ENCODE data around the gene RAB35.

The RAB35 gene

GRCh38 chr12:120095331-120095730 lies 21.2 kb downstream of the RAB35 start:
- H3K9ac ChIP-seq (ENCODE audit: low read length in 2 of 2): no peak overlapping the region
- H3K36me3 ChIP-seq (ENCODE audit: control insufficient read depth in 2 of 2, insufficient read depth in 2 of 2, low read length in 2 of 2): peaks cover 25 to 29% of the 10 kb centered on the region in 2 donors
- no peaks in the 10 kb centered on the region for H3K9me3 ChIP-seq (ENCODE audit: control insufficient read depth in 2 of 2, low read length in 2 of 2)
- H3K27ac ChIP-seq (ENCODE audit: low read length): no peak overlapping the region
- H3K27me3 ChIP-seq (ENCODE audit: control insufficient read depth in 1 of 2, insufficient read depth in 2 of 2, low read length in 2 of 2): no peaks in the 10 kb centered on the region
- H3K4me1 ChIP-seq (ENCODE audit: control insufficient read depth, insufficient read depth, low read length): peaks cover 18% of the 10 kb centered on the region
- no peak overlapping the region for H3K4me3 ChIP-seq (ENCODE audit: low read length in 2 of 2)

- Histone ChIP-seq H3K36me3 (ENCODE audit: control insufficient read depth in 2 of 2, insufficient read depth in 2 of 2, low read length in 2 of 2) (peaks cover 25% of the 10 kb centered on the region in 2 donors), H3K4me1 (ENCODE audit: control insufficient read depth, insufficient read depth, low read length) (peaks cover 14% of the 10 kb centered on the region), H3K27ac (ENCODE audit: low read length) (no peak overlapping the region), H3K9ac (ENCODE audit: low read length in 2 of 2) (no peak overlapping the region), H3K4me3 (ENCODE audit: low read length in 2 of 2) (no peak overlapping the region), H3K27me3 (ENCODE audit: control insufficient read depth in 1 of 2, insufficient read depth in 2 of 2, low read length in 2 of 2) (no peaks in the 10 kb centered on the region), H3K9me3 (ENCODE audit: control insufficient read depth in 2 of 2, low read length in 2 of 2) (no peaks in the 10 kb centered on the region)
Observed at GRCh38 chr12:120094485-120094884, 22.1 kb downstream of the RAB35 start.

- Histone ChIP-seq H3K9ac (ENCODE audit: low read length in 2 of 2) (no peak overlapping the region), H3K36me3 (ENCODE audit: control insufficient read depth in 2 of 2, insufficient read depth in 2 of 2, low read length in 2 of 2) (peaks cover 22 to 25% of the 10 kb centered on the region in 2 donors), H3K27ac (ENCODE audit: low read length) (no peak overlapping the region), H3K9me3 (ENCODE audit: control insufficient read depth in 2 of 2, low read length in 2 of 2) (no peaks in the 10 kb centered on the region), H3K4me1 (ENCODE audit: control insufficient read depth, insufficient read depth, low read length) (peaks cover 14% of the 10 kb centered on the region), H3K27me3 (ENCODE audit: control insufficient read depth in 1 of 2, insufficient read depth in 2 of 2, low read length in 2 of 2) (no peaks in the 10 kb centered on the region), H3K4me3 (ENCODE audit: low read length in 2 of 2) (no peak overlapping the region)
Observed at GRCh38 chr12:120093592-120094355, 22.8 kb downstream of the RAB35 start.

GRCh38 chr12:120093336-120093591 lies 23.3 kb downstream of the RAB35 start:
- Histone ChIP-seq H3K36me3 (ENCODE audit: control insufficient read depth in 2 of 2, insufficient read depth in 2 of 2, low read length in 2 of 2) (peaks cover 16 to 20% of the 10 kb centered on the region in 2 donors), H3K27ac (ENCODE audit: low read length) (no peak overlapping the region), H3K27me3 (ENCODE audit: control insufficient read depth in 1 of 2, insufficient read depth in 2 of 2, low read length in 2 of 2) (no peaks in the 10 kb centered on the region), H3K9me3 (ENCODE audit: control insufficient read depth in 2 of 2, low read length in 2 of 2) (no peaks in the 10 kb centered on the region), H3K4me1 (ENCODE audit: control insufficient read depth, insufficient read depth, low read length) (peaks cover 14% of the 10 kb centered on the region), H3K4me3 (ENCODE audit: low read length in 2 of 2) (no peak overlapping the region), H3K9ac (ENCODE audit: low read length in 2 of 2) (no peak overlapping the region)

GRCh38 chr12:120092551-120093335 lies 23.8 kb downstream of the RAB35 start:
- Histone ChIP-seq H3K4me3 (ENCODE audit: low read length in 2 of 2) (no peak overlapping the region), H3K9me3 (ENCODE audit: control insufficient read depth in 2 of 2, low read length in 2 of 2) (no peaks in the 10 kb centered on the region), H3K27ac (ENCODE audit: low read length) (no peak overlapping the region), H3K36me3 (ENCODE audit: control insufficient read depth in 2 of 2, insufficient read depth in 2 of 2, low read length in 2 of 2) (peaks cover 15 to 18% of the 10 kb centered on the region in 2 donors), H3K4me1 (ENCODE audit: control insufficient read depth, insufficient read depth, low read length) (peaks cover 14% of the 10 kb centered on the region), H3K27me3 (ENCODE audit: control insufficient read depth in 1 of 2, insufficient read depth in 2 of 2, low read length in 2 of 2) (no peaks in the 10 kb centered on the region), H3K9ac (ENCODE audit: low read length in 2 of 2) (no peak overlapping the region)

- Histone ChIP-seq H3K4me1 (ENCODE audit: control insufficient read depth, insufficient read depth, low read length) (peaks cover 20% of the 10 kb centered on the region), H3K4me3 (ENCODE audit: low read length in 2 of 2) (no peak overlapping the region), H3K9me3 (ENCODE audit: control insufficient read depth in 2 of 2, low read length in 2 of 2) (no peaks in the 10 kb centered on the region), H3K27ac (ENCODE audit: low read length) (no peak overlapping the region), H3K27me3 (ENCODE audit: control insufficient read depth in 1 of 2, insufficient read depth in 2 of 2, low read length in 2 of 2) (no peaks in the 10 kb centered on the region), H3K9ac (ENCODE audit: low read length in 2 of 2) (no peak overlapping the region), H3K36me3 (ENCODE audit: control insufficient read depth in 2 of 2, insufficient read depth in 2 of 2, low read length in 2 of 2) (peaks cover 5 to 9% of the 10 kb centered on the region in 2 donors)
Observed at GRCh38 chr12:120091371-120092090, 25.0 kb downstream of the RAB35 start.

- Histone ChIP-seq H3K4me1 (ENCODE audit: control insufficient read depth, insufficient read depth, low read length) (peaks cover 20% of the 10 kb centered on the region), H3K9me3 (ENCODE audit: control insufficient read depth in 2 of 2, low read length in 2 of 2) (no peaks in the 10 kb centered on the region), H3K27ac (ENCODE audit: low read length) (no peak overlapping the region), H3K27me3 (ENCODE audit: control insufficient read depth in 1 of 2, insufficient read depth in 2 of 2, low read length in 2 of 2) (no peaks in the 10 kb centered on the region), H3K4me3 (ENCODE audit: low read length in 2 of 2) (no peak overlapping the region), H3K9ac (ENCODE audit: low read length in 2 of 2) (no peak overlapping the region), H3K36me3 (ENCODE audit: control insufficient read depth in 2 of 2, insufficient read depth in 2 of 2, low read length in 2 of 2) (peaks cover 0 to 6% of the 10 kb centered on the region in 2 donors)
Observed at GRCh38 chr12:120090626-120091295, 25.8 kb downstream of the RAB35 start.

- Histone ChIP-seq H3K27me3 (ENCODE audit: control insufficient read depth in 1 of 2, insufficient read depth in 2 of 2, low read length in 2 of 2) (no peaks in the 10 kb centered on the region), H3K27ac (ENCODE audit: low read length) (no peak overlapping the region), H3K4me1 (ENCODE audit: control insufficient read depth, insufficient read depth, low read length) (peaks cover 20% of the 10 kb centered on the region), H3K9ac (ENCODE audit: low read length in 2 of 2) (no peak overlapping the region), H3K4me3 (ENCODE audit: low read length in 2 of 2) (no peak overlapping the region), H3K9me3 (ENCODE audit: control insufficient read depth in 2 of 2, low read length in 2 of 2) (no peaks in the 10 kb centered on the region), H3K36me3 (ENCODE audit: control insufficient read depth in 2 of 2, insufficient read depth in 2 of 2, low read length in 2 of 2) (peaks cover 0 to 6% of the 10 kb centered on the region in 2 donors)
Observed at GRCh38 chr12:120090206-120090605, 26.3 kb downstream of the RAB35 start.

- peaks cover 0 to 6% of the 10 kb centered on the region in 2 donors for H3K36me3 ChIP-seq (ENCODE audit: control insufficient read depth in 2 of 2, insufficient read depth in 2 of 2, low read length in 2 of 2)
- no peaks in the 10 kb centered on the region for H3K9me3 ChIP-seq (ENCODE audit: control insufficient read depth in 2 of 2, low read length in 2 of 2)
- H3K27me3 ChIP-seq (ENCODE audit: control insufficient read depth in 1 of 2, insufficient read depth in 2 of 2, low read length in 2 of 2): no peaks in the 10 kb centered on the region
- no peak overlapping the region for H3K27ac ChIP-seq (ENCODE audit: low read length)
- no peak overlapping the region for H3K4me3 ChIP-seq (ENCODE audit: low read length in 2 of 2)
- H3K9ac ChIP-seq (ENCODE audit: low read length in 2 of 2): no peak overlapping the region
- peaks cover 18% of the 10 kb centered on the region for H3K4me1 ChIP-seq (ENCODE audit: control insufficient read depth, insufficient read depth, low read length)
Observed at GRCh38 chr12:120089796-120090195, 26.8 kb downstream of the RAB35 start.

GRCh38 chr12:120089105-120089504 lies 27.4 kb downstream of the RAB35 start:
- no peaks in the 10 kb centered on the region for H3K9me3 ChIP-seq (ENCODE audit: control insufficient read depth in 2 of 2, low read length in 2 of 2)
- no peak overlapping the region for H3K9ac ChIP-seq (ENCODE audit: low read length in 2 of 2)
- H3K4me3 ChIP-seq (ENCODE audit: low read length in 2 of 2): no peak overlapping the region
- no peaks in the 10 kb centered on the region for H3K27me3 ChIP-seq (ENCODE audit: control insufficient read depth in 1 of 2, insufficient read depth in 2 of 2, low read length in 2 of 2)
- no peak overlapping the region for H3K27ac ChIP-seq (ENCODE audit: low read length)
- H3K4me1 ChIP-seq (ENCODE audit: control insufficient read depth, insufficient read depth, low read length): peaks cover 13% of the 10 kb centered on the region
- H3K36me3 ChIP-seq (ENCODE audit: control insufficient read depth in 2 of 2, insufficient read depth in 2 of 2, low read length in 2 of 2): peaks cover 0 to 4% of the 10 kb centered on the region in 2 donors
